GM19463 (cell line): ENCODE data around the gene SPRN.
"Not testable (repeated sequence)": the region's sequence is repeated elsewhere in the genome, so short reads cannot be mapped to it uniquely, and the experiment has no call there.

Experiments
- ATAC-seq: cut with Tn5 transposase; IDR thresholded peaks from one replicate; pipeline ENCODE4 v1.9.1; 2021; ENCODE audit warnings: mild to moderate bottlenecking, moderate library complexity; ENCODE audit not compliant: unreplicated experiment

The SPRN gene

GRCh38 chr10:133440633-133441285, 16.3 kb upstream of the SPRN start:
- no peak for ATAC-seq

- no peak for ATAC-seq
Measured at GRCh38 chr10:133439517-133440461, 15.4 kb upstream of the SPRN start.

GRCh38 chr10:133438711-133439273, 14.4 kb upstream of the SPRN start:
- ATAC-seq, result no peak

DNA sequence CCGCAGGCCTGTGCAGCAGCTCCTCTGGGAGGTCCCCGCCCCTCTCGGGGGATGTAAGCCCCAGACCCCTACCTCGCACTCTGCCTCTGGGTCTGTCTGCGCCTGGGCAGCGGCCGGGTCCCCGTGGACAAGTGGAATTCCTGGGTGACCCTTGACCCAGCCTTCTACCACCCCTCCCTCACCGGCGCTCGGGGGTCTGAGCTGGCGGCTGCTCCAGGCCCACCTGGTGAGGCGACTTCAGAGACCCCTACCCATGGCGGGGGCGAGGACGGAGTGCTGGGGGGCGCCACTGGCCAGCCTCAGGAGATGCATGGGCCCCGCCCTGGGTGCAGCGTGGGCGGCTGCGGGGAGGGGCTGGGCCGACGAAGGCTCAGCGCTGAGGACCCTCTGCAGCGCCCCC, 8.4 kb upstream of the SPRN start:
- ATAC-seq, result not testable (repeated sequence)

- ATAC-seq, result not testable (repeated sequence)
Measured at GRCh38 chr10:133431888-133432613, 7.6 kb upstream of the SPRN start.

GRCh38 chr10:133429571-133429970, 5.1 kb upstream of the SPRN start:
- not testable (repeated sequence) for ATAC-seq

- not testable (repeated sequence) for ATAC-seq
Measured at GRCh38 chr10:133424102-133424501, 323 bp downstream of the SPRN start.

- no peak for ATAC-seq
Measured at GRCh38 chr10:133422807-133423771, 1.3 kb downstream of the SPRN start.

DNA sequence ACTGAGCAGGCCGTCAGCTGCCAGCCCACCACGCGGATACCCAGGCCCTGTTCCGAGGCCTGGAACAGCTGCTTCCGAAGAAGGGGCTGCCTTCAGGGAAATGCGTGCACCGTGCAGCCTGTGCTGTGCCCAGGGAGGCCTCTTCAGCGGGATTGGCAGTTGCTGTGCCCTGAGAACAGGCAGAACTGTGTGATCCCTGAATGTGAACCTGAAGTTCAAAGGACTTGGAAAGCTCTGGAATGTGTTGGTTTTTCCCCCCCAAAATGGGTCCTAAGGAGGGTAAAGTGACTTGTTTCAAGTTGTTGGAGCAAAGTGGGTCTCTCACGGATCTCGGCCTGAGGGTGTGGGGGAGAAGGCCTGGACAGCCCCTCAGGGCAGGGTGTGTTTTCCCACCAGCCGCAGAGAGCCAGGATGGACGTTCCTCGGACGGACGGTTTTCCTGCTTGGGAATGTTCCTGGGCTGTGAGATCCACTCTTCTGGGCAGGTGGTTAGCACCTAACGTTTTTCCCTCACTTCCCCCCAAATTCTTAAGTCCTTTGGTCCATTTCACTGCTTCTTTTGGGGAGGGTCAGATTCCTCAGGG, 2.1 kb downstream of the SPRN start:
- ATAC-seq, result no peak

GRCh38 chr10:133421336-133422222, 2.8 kb downstream of the SPRN start:
- ATAC-seq, result no peak

DNA sequence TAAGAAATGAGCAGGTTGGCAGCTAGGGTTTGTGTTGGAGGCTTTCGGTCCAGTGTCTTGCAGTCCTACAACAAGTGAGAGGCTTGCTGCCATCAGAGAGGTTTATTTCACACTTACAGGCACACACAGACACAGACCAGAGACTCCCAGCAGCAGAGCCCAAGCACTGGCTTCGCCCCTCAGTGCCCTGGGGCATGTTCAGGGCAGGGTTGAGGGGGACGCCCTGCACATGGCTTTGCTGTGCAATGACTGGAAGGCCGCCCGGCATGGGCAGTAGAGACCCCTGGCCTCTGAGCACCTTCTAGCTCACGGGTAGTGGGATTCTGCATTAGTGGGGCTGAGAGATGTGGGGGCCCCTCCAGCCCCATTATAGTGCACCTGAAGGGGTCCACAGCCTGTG, 3.8 kb downstream of the SPRN start:
- no peak for ATAC-seq

DNA sequence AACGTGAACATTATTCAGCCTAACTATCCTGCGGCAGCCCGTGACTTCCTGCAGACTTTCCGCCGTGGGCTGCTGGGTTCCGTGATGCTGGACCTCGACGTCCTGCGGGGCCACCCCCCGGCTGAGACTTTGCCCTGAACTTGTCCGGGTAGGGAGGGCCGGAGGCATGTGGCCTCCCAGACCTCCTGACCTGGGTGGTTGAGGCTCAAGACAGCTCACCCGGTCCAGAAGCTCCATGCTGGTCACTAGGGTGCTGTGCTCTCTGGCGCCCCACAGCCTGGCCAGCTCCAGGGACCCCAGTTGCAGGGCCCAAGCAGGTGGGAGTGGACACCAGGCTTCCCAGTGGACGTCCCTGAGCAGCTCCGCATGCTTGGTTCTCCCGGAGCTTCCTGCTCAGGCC, 4.4 kb downstream of the SPRN start:
- no peak for ATAC-seq

- no peak for ATAC-seq
Measured at GRCh38 chr10:133419211-133419950, 5.0 kb downstream of the SPRN start.

DNA sequence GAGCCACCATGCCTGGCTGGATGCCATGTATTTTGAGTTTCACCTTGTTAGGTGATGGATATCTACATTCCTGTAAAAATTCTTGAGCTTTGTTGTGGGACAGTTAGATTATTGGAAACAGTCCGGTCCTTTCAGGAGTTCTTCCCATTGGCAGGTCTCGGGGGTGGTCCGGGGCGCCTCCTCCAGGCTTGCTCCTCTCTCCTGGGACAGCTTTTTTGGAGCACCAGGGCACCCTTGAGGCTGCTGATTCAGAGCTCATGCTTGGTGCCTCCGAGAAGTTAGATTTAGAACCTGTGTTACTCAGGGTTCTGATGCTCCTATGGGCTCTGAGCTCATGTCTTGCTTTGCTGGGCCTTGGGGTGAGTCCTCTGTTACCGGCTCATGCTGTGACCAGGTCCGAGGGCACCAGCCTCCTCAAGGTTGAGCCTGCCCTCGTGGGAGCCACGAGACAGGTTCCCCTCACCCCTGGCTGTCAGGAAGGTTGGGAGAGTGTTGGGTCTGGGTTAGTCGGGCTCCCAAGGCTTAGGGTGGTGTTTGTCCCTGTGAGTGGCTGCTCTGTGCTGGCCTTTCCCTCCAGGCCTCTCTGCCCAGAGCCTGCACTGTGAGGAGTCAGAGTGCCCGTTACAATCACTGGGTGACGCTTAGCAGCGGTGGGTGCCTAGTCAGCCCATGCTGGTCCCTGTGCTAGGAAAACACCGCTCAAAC, 6.0 kb downstream of the SPRN start:
- ATAC-seq, result no peak

GRCh38 chr10:133415752-133416151, 8.7 kb downstream of the SPRN start:
- no peak for ATAC-seq

GRCh38 chr10:133414401-133414800, 10.0 kb downstream of the SPRN start:
- ATAC-seq, result not testable (repeated sequence)

DNA sequence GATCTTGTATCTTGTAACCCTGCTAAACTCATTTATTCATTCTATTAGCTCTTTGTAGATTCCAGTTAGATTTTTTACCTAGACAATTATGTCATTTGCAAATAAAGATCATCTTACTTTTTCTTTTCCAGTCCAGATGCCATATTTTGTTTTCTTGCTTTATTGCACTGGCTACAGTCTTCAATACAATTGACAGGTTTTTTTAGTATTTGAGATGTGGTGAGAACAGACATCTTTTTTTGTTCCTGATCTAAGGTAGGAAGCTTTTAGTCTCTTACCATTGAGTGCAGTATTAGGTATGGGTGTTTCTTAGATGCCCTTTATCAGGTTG, 12.1 kb downstream of the SPRN start:
- ATAC-seq, result no peak
